Dendritic cell treated with granulocyte-macrophage colony-stimulating factor and Interleukin-4, amounts not matched to agents 40 ng/mL and 50 ng/mL, for 4 days (primary cell): Measurements from ENCODE around the gene NCKAP5L.
"Not testable (repeated sequence)": the region's sequence is repeated elsewhere in the genome, so short reads cannot be mapped to it uniquely, and the experiment has no call there.

Experiments
- H3K27ac Mint-ChIP-seq: one replicate; pipeline ENCODE4 v1.8.0; 2022; ENCODE audit warnings: mild to moderate bottlenecking, mixed read lengths
- H3K27me3 Mint-ChIP-seq: one replicate; pipeline ENCODE4 v1.8.0; 2022; ENCODE audit warnings: mild to moderate bottlenecking, mixed read lengths
- H3K36me3 Mint-ChIP-seq: one replicate; pipeline ENCODE4 v1.8.0; 2022; ENCODE audit warnings: low read depth, mixed read lengths
- H3K4me1 Mint-ChIP-seq: one replicate; pipeline ENCODE4 v1.8.0; 2022; ENCODE audit warnings: low read depth, mixed read lengths
- H3K4me3 Mint-ChIP-seq: one replicate; pipeline ENCODE4 v1.8.0; 2022; ENCODE audit warnings: mild to moderate bottlenecking, moderate library complexity, mixed read lengths
- H3K9me3 Mint-ChIP-seq: one replicate; pipeline ENCODE4 v1.8.0; 2022; ENCODE audit warnings: mixed read lengths
- intact Hi-C: fragments of 100-400 bp; cut with micrococcal nuclease; formaldehyde crosslinking; loops from one replicate; pipeline ENCODE4 v1.15.0; 2022

Gene NCKAP5L

GRCh38 chr12:49869816-49870500 is 41.7 kb upstream of the NCKAP5L start:
- intact Hi-C loops, result loop anchor here (5.0 kb wide), 1 partner anchor 77 kb away; no protein-coding TSS in a partner anchor
- Mint-ChIP-seq H3K9me3 (no peaks in the 10 kb centered on the region), H3K27me3 (peaks cover 36% of the 10 kb centered on the region), H3K4me3 (no peak overlapping the region), H3K4me1 (no peaks in the 10 kb centered on the region), H3K27ac (no peak overlapping the region), H3K36me3 (no peaks in the 10 kb centered on the region)

- intact Hi-C loops, result loop anchor here (5.0 kb wide), 1 partner anchor 78 kb away; no protein-coding TSS in a partner anchor
- Mint-ChIP-seq H3K4me1 (no peaks in the 10 kb centered on the region), H3K36me3 (no peaks in the 10 kb centered on the region), H3K4me3 (no peak overlapping the region), H3K9me3 (no peaks in the 10 kb centered on the region), H3K27me3 (peaks cover 39% of the 10 kb centered on the region), H3K27ac (no peak overlapping the region)
Measured at GRCh38 chr12:49868952-49869815, 41.0 kb upstream of the NCKAP5L start.

GRCh38 chr12:49868449-49868848 is 40.2 kb upstream of the NCKAP5L start:
- Mint-ChIP-seq H3K9me3 (no peaks in the 10 kb centered on the region), H3K27ac (no peak overlapping the region), H3K36me3 (no peaks in the 10 kb centered on the region), H3K4me1 (no peaks in the 10 kb centered on the region), H3K4me3 (no peak overlapping the region), H3K27me3 (peaks cover 39% of the 10 kb centered on the region)
- intact Hi-C loops, result loop anchor here (5.0 kb wide), 1 partner anchor 79 kb away; no protein-coding TSS in a partner anchor

GRCh38 chr12:49867570-49868341 is 39.5 kb upstream of the NCKAP5L start:
- no peak overlapping the region for H3K27ac Mint-ChIP-seq
- no peaks in the 10 kb centered on the region for H3K36me3 Mint-ChIP-seq
- no peak overlapping the region for H3K4me3 Mint-ChIP-seq
- H3K27me3 Mint-ChIP-seq, result peaks cover 39% of the 10 kb centered on the region
- H3K4me1 Mint-ChIP-seq, result no peaks in the 10 kb centered on the region
- no peaks in the 10 kb centered on the region for H3K9me3 Mint-ChIP-seq
- intact Hi-C loops, result loop anchor here (5.0 kb wide), 1 partner anchor 80 kb away; no protein-coding TSS in a partner anchor

GRCh38 chr12:49866859-49867569 is 38.8 kb upstream of the NCKAP5L start:
- Mint-ChIP-seq H3K4me3 (no peak overlapping the region), H3K4me1 (no peaks in the 10 kb centered on the region)
- intact Hi-C loops, result loop anchor here (5.0 kb wide), 1 partner anchor 80 kb away; no protein-coding TSS in a partner anchor

GRCh38 chr12:49865782-49866135 is 37.5 kb upstream of the NCKAP5L start:
- no peaks in the 10 kb centered on the region for H3K4me1 Mint-ChIP-seq
- no peaks in the 10 kb centered on the region for H3K36me3 Mint-ChIP-seq
- intact Hi-C loops, result loop anchor here (5.0 kb wide), 1 partner anchor 82 kb away; no protein-coding TSS in a partner anchor
- no peak overlapping the region for H3K4me3 Mint-ChIP-seq
- H3K27ac Mint-ChIP-seq, result no peak overlapping the region
- H3K27me3 Mint-ChIP-seq, result peaks cover 39% of the 10 kb centered on the region
- no peaks in the 10 kb centered on the region for H3K9me3 Mint-ChIP-seq

More at GRCh38 chr12:49866859-49867569, 38.8 kb upstream of the NCKAP5L start:
- Mint-ChIP-seq H3K36me3 (no peaks in the 10 kb centered on the region), H3K27ac (no peak overlapping the region), H3K9me3 (no peaks in the 10 kb centered on the region), H3K27me3 (peaks cover 39% of the 10 kb centered on the region)

- Mint-ChIP-seq H3K27ac (no peak overlapping the region), H3K27me3 (peaks cover 38% of the 10 kb centered on the region), H3K4me3 (no peak overlapping the region), H3K4me1 (no peaks in the 10 kb centered on the region), H3K9me3 (no peaks in the 10 kb centered on the region), H3K36me3 (no peaks in the 10 kb centered on the region)
- intact Hi-C loops, result loop anchor here (5.0 kb wide), 1 partner anchor 82 kb away; no protein-coding TSS in a partner anchor
Measured at GRCh38 chr12:49865109-49865781, 37.0 kb upstream of the NCKAP5L start.

GRCh38 chr12:49864798-49865090 is 36.5 kb upstream of the NCKAP5L start:
- H3K36me3 Mint-ChIP-seq, result no peaks in the 10 kb centered on the region
- intact Hi-C loops, result loop anchor here (5.0 kb wide), 1 partner anchor 83 kb away; no protein-coding TSS in a partner anchor
- H3K4me1 Mint-ChIP-seq, result no peaks in the 10 kb centered on the region
- H3K4me3 Mint-ChIP-seq, result no peak overlapping the region
- no peak overlapping the region for H3K27ac Mint-ChIP-seq
- no peaks in the 10 kb centered on the region for H3K9me3 Mint-ChIP-seq
- H3K27me3 Mint-ChIP-seq, result peaks cover 35% of the 10 kb centered on the region

- peaks cover 34% of the 10 kb centered on the region for H3K27me3 Mint-ChIP-seq
- no peak overlapping the region for H3K4me3 Mint-ChIP-seq
- no peaks in the 10 kb centered on the region for H3K36me3 Mint-ChIP-seq
- no peak overlapping the region for H3K27ac Mint-ChIP-seq
- no peaks in the 10 kb centered on the region for H3K4me1 Mint-ChIP-seq
- intact Hi-C loops, result no loop called here
- no peaks in the 10 kb centered on the region for H3K9me3 Mint-ChIP-seq
Measured at GRCh38 chr12:49863946-49864797, 36.0 kb upstream of the NCKAP5L start.

GRCh38 chr12:49860921-49861320 is 32.7 kb upstream of the NCKAP5L start:
- H3K27me3 Mint-ChIP-seq, result peaks cover 36% of the 10 kb centered on the region
- H3K4me1 Mint-ChIP-seq, H3K4me3 Mint-ChIP-seq, H3K36me3 Mint-ChIP-seq, H3K27ac Mint-ChIP-seq, H3K9me3 Mint-ChIP-seq, intact Hi-C loops: not testable (repeated sequence)

- H3K4me1 Mint-ChIP-seq, H3K36me3 Mint-ChIP-seq, H3K27ac Mint-ChIP-seq, H3K9me3 Mint-ChIP-seq, intact Hi-C loops, H3K4me3 Mint-ChIP-seq: not testable (repeated sequence)
- H3K27me3 Mint-ChIP-seq, result peaks cover 40% of the 10 kb centered on the region
Measured at GRCh38 chr12:49855890-49856289, 27.7 kb upstream of the NCKAP5L start.

GRCh38 chr12:49854976-49855375 is 26.8 kb upstream of the NCKAP5L start:
- H3K9me3 Mint-ChIP-seq, result no peaks in the 10 kb centered on the region
- no peak overlapping the region for H3K27ac Mint-ChIP-seq
- H3K4me3 Mint-ChIP-seq, result no peak overlapping the region
- H3K36me3 Mint-ChIP-seq, result no peaks in the 10 kb centered on the region
- H3K4me1 Mint-ChIP-seq, result peaks cover 5% of the 10 kb centered on the region
- intact Hi-C loops, result no loop called here
- peaks cover 42% of the 10 kb centered on the region for H3K27me3 Mint-ChIP-seq
